Activated T-cell treated with anti-CD3 and anti-CD28 coated beads, Interleukin-2, amount 50 U/mL, for 1 hour (primary cell): ENCODE data around the gene NF1.
"Not testable (repeated sequence)": the region's sequence is repeated elsewhere in the genome, so short reads cannot be mapped to it uniquely, and the experiment has no call there.

Experiments
- DNase-seq: peaks from one replicate; pipeline ENCODE4 v3.0.0-alpha.2; 2020

The NF1 gene

DNA sequence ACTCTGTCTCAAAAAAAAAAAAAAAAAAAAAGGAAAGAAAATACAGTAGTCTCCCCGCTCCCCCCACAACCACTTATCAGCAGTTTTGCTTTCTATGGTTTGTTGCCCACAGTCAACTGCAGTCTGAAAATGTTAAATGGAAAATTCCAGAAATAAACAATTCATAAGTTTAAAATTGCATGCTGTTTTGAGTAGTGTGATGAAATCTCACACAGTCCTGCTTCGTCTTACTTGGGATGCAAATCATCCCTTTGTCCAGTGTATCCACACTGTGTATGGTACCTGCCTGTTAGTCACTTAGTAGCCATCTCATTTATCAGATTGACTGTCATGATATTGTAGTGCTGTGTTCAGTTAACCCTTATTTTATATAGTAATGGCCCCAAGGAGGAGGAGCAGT is 41.5 kb downstream of the NF1 start:
- DNase-seq = no peak

- no peak for DNase-seq
Measured at GRCh38 chr17:31140111-31140510, 45.3 kb downstream of the NF1 start.

DNA sequence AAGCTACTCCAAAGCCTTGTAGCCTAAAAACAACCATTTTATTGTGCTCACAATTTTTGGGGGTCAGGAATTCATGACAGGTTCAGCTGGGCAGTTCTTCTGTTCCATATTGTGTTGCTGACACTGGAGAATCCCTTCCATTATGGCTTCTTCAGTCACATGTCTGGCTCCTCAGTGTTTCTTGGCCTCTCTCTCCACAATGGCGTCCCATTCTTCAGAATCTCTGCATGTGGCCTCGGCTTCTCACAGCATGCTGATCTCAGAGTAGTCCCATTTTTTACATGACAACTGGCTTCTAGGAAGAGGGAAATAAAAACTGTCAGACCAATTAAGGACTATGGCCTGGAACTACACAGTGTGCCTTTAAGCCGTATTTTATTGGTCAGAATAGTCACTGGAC is 49.7 kb downstream of the NF1 start:
- DNase-seq = no peak

DNA sequence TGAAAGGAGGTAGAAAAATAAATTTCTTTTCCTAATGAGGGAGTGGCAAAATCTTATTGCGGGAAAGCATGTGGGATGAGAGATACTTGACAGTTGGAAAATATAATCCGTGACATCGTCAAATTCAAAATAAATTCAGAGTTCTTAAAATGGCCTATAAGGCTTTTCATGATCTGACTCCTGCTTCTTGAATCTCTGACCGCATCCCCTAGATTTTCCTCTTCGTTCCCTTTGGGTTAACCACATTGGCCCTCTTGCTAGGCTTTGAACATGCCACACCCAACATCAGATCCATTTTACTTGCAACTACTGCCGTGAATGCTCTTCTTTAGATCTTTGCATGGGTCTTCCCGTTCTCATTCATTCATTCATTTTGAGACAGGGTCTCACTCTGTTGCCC is 50.1 kb downstream of the NF1 start:
- DNase-seq = no peak

GRCh38 chr17:31147507-31148202 is 52.9 kb downstream of the NF1 start:
- DNase-seq = no peak

DNA sequence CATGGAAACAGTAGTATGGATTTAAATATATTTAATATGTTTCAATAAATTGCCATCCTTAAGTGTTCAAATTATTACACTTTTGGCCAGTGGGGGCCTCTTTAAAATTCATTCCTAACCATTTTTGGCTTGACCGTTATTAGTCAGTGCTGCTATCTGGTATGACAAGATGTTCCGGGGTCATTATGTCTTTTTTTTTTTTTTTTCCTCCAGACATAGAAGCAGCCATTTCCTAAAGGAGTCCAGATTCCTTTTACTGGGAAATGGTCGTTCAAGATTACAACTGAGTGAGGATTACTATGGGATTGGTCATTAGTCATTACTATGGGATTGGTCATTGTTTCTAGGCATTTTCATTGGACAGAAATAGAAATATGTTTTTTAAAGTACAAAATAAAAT is 53.4 kb downstream of the NF1 start:
- DNase-seq = no peak

DNA sequence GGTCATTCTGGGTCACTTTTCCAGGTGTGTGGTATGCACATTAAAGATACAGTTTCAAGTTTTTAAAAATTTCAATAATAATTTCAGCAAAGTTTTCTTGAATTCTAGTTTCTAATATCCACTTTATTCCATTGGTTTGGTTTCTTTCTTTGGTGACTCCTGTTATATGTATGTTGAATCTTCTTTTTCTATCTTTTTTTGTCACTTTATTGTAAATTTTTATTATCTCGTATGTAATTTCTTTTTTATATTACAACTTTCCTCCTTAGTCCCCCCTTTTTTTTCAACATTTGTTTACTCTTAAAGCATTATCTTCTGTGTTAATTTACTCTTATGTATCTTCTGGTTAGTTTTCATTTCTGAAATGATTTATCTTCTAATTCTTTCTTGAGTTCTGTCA is 57.5 kb downstream of the NF1 start:
- DNase-seq = no peak

GRCh38 chr17:31155208-31155810 is 60.5 kb downstream of the NF1 start:
- no peak for DNase-seq

GRCh38 chr17:31156326-31156725 is 61.5 kb downstream of the NF1 start:
- DNase-seq = no peak

DNA sequence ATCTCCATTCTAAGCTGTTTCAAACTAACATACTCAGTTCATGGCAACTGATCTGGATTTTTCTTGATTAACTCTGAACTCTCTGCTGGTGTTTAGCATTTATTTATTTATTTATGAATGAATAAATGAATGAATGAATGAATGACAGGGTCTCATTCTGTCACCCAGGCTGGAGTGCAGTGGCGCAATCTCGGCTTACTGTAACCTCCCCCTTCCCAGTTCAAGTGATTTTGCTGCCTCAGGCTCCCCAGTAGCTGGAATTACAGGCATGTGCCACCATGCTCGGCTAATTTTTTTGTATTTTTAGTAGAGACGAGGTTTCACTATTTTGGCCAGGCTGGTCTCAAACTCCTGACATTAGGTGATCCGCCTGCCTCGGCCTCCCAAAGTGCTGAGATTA is 62.1 kb downstream of the NF1 start:
- not testable (repeated sequence) for DNase-seq

DNA sequence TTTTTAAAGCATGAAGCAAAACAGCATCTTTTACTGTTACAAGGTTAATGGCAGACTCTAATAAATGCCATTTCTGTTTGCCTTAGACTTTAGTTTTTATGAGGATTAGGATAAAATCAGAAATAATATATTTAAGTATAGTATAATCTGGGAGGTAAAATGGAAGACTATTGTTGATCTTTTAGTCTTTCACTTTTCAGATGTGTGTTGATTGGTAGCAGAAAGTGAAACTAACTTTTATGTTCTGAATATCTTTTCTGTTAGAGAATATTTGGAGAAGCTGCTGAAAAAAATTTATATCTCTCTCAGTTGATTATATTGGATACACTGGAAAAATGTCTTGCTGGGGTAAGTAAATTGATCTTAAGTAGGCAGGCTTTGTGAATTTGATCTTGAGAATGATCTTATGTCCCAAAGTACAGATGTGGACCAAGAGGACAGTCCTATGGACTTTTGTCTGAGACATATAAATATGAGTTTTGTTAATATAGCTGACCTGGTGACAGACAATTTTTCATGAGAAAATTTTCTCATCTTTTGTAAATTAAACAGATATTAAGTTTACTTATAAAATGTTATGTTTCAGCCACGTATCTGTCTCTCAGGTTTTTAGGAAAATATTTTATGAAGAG is 64.1 kb downstream of the NF1 start:
- no peak for DNase-seq

GRCh38 chr17:31163091-31163781 is 68.5 kb downstream of the NF1 start:
- DNase-seq = no peak

DNA sequence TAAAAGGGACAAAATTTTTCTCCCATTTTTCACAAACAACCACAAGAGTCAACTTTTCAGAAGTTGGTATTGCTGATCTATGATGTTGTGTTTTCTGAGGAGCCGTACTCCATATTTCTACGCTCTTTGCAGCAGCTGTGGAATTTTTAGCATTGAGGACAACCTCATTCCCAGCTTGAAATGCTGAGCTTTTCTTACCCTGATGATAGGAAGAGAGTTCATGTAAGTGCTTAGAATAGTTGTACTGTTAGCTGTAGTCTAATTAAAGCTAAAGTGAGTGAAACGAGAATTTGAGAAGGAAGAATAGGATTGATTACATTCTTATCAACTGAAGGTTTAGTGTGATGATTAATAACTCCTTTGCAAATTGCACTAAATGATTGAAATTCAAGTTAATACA is 72.3 kb downstream of the NF1 start:
- DNase-seq = no peak

- no peak for DNase-seq
Measured at GRCh38 chr17:31171701-31172100, 76.9 kb downstream of the NF1 start.

DNA sequence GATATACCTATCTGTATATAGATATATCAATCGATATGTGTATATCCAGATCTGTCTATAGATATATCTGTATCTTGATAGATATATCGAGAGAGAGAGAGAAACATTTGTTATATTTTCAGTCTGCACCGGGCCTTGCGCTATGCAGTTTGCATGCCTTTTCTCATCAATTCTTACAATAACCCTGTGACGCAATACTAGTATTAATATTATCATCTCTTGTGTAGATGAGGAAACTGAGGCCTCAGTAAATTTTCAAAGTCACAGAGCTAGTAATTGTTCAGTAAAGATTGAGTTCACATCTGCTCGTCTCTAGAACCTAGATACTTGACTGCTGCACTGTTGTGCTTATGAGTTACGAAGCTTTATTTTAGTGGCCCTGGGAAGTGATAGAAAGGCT is 77.6 kb downstream of the NF1 start:
- no peak for DNase-seq

DNA sequence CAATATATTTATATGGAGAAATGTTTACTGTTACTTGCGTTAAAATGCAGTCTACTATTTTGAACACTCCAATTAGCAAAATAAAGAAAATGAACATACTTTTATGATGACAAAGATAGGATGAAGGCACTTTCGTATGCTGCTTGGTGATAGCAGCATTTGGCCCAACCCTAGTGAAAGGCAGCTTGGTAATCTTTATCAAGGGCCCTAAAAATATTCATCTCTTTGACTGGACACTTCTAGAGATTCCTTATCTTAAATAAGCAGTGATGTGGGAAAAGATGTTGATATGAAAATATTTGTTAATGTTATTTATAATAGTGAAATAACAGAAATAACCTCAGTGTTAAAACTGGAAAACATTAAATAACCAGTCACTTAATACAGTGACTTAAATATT is 79.4 kb downstream of the NF1 start:
- no peak for DNase-seq

DNA sequence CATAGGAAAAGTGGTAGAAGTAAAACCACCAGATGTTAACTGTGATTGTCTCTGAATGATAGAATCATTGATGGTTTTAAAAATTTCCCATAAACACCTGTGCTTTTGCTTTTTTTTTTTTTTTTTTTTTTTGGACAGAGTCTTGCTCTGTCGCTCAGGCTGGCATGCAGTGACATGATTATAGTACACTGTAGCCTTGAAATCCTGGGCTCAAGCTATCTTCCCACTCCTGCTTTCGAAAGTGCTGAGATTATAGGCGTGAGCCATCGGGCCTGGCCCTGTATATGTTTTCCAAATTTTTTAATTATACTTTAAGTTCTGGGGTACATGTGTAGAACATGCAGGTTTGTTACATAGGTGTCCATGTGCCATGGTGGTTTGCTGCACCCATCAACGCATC is 80.5 kb downstream of the NF1 start:
- DNase-seq = no peak

- not testable (repeated sequence) for DNase-seq
Measured at GRCh38 chr17:31176143-31176542, 81.4 kb downstream of the NF1 start.

DNA sequence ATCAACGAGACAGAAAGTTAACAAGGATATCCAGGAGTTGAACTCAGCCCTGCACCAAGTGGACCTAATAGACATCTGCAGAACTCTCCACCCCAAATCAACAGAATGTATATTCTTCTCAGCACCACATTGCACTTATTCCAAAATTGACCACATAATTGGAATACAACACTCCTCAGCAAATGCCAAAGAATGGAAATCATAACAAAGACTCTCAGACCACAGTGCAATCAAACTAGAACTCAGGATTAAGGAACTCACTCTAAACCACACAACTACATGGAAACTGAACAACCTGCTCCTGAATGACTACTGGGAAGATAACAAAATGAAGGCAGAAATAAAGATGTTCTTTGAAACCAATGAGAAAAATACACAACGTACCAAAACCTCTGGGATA is 84.2 kb downstream of the NF1 start:
- not testable (repeated sequence) for DNase-seq

DNA sequence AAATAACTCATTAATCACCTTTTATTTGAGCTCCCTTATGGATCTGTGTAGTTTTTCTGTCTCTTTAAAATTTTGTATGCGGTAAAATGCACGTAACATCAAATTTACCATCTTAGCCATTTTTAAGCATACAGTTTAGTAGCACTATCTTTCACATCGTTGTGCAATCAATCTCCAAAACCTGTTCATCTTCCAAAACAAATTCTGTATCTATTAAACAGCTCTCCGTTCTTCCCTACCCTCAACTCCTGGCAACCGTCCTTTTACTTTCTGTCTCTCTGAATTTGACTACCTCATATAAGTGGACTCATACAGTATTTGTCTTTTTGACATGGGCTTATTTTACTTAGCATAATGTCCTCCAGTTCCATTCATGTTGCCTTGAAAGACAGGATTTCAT is 100.5 kb downstream of the NF1 start:
- DNase-seq = no peak

GRCh38 chr17:31198026-31198425 is 103.2 kb downstream of the NF1 start:
- DNase-seq = no peak

GRCh38 chr17:31198666-31199065 is 103.9 kb downstream of the NF1 start:
- not testable (repeated sequence) for DNase-seq

GRCh38 chr17:31200287-31200686 is 105.5 kb downstream of the NF1 start:
- no peak for DNase-seq

DNA sequence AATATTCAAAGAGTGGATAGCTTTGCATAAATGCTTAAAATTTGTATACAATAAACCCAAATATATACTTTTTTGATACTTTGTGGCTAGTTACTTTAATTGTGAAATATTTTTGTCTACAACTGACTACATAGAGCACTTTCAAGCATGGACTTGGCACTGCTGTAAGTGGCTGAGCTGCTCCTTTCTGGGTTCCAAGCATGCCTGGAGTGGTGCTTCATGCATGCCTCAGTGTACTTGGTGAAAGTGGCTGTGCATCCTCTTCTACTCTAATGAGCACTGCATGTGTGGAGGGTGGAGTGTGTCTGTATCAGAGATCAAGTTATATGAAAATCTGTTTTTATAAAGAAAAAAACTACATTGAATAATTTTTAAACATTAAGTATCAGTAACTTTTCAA is 108.2 kb downstream of the NF1 start:
- DNase-seq = no peak
